22Rv1 (cell line): ENCODE measurements around the gene SNX8.
A peak's percentile ranks its signal among the peaks of the same experiment; 100 is the strongest.

Source experiments
- CTCF ChIP-seq: fragments of 450-650 bp; IDR thresholded peaks from 2 replicates; pipeline ENCODE4 v1.5.1; 2017; ENCODE audit warnings: mild to moderate bottlenecking
- ZFX ChIP-seq: fragments of 450-650 bp; IDR thresholded peaks from 2 replicates; pipeline ENCODE4 v1.6.1; 2017; ENCODE audit warnings: antibody characterized with exemption, borderline replicate concordance

- peak; percentile 94 for TF ChIP-seq CTCF
- no peak for TF ChIP-seq ZFX
Measured at GRCh38 chr7:2247141-2247995, 66.9 kb downstream of the SNX8 start.
